GM12875 (cell line): ENCODE results near the gene ARFGAP3.

Experiments
- H3K4me3 ChIP-seq: one replicate; pipeline ENCODE4 v1.5.1; 2011; ENCODE audit warnings: low read depth, low read length, control low read depth
- TF ChIP-seq, protein P1 (sequence below): IDR thresholded peaks from 2 replicates; pipeline ENCODE4 v1.5.1; 2011; ENCODE audit warnings: low read depth, mild to moderate bottlenecking, control low read depth, inconsistent platforms, low read length, moderate library complexity, borderline replicate concordance; ENCODE audit not compliant: insufficient read depth

Gene ARFGAP3

DNA sequence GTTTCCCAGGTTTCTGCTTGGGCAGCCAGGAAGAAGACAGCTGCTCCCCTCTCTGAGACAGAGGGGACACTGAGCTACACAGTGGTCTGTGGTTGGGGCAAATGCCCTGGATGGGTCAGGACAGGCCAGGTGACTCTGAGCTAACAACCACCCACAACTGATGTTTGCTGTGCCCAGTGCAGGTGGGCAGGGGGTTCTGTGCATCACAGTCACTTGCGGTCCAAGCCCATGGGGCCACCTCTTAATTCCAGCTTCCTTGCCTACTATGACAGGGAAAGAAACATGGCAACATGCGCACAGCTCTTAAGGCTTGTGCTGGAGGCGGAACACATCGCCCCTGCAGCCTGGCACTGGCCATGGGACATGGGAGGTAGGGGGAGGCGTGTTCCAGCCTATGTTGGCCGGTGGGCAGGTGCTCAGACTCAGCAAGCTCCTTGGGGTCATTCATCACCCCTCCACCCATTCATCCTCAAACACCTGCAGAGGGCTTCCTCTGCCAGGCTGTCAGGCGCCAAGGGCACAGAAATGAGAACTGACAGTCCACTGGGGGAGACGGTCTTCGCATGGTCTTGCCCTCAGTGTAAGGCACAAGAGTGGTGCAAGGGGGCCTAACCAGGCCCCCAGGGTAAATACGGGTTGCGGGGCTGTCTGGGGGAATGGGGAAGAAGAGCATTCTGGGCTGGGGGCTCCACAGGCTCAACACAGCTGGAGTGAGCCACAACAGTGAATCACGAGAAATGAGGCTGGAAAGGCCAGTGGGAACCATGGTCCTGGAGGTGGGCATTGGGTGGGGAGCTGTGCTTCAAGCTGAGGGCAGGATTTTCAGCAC is 55.6 kb downstream of the ARFGAP3 start:
- no peak overlapping the region for H3K4me3 ChIP-seq
- TF ChIP-seq, protein P1, sequence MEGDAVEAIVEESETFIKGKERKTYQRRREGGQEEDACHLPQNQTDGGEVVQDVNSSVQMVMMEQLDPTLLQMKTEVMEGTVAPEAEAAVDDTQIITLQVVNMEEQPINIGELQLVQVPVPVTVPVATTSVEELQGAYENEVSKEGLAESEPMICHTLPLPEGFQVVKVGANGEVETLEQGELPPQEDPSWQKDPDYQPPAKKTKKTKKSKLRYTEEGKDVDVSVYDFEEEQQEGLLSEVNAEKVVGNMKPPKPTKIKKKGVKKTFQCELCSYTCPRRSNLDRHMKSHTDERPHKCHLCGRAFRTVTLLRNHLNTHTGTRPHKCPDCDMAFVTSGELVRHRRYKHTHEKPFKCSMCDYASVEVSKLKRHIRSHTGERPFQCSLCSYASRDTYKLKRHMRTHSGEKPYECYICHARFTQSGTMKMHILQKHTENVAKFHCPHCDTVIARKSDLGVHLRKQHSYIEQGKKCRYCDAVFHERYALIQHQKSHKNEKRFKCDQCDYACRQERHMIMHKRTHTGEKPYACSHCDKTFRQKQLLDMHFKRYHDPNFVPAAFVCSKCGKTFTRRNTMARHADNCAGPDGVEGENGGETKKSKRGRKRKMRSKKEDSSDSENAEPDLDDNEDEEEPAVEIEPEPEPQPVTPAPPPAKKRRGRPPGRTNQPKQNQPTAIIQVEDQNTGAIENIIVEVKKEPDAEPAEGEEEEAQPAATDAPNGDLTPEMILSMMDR, result no peak

DNA sequence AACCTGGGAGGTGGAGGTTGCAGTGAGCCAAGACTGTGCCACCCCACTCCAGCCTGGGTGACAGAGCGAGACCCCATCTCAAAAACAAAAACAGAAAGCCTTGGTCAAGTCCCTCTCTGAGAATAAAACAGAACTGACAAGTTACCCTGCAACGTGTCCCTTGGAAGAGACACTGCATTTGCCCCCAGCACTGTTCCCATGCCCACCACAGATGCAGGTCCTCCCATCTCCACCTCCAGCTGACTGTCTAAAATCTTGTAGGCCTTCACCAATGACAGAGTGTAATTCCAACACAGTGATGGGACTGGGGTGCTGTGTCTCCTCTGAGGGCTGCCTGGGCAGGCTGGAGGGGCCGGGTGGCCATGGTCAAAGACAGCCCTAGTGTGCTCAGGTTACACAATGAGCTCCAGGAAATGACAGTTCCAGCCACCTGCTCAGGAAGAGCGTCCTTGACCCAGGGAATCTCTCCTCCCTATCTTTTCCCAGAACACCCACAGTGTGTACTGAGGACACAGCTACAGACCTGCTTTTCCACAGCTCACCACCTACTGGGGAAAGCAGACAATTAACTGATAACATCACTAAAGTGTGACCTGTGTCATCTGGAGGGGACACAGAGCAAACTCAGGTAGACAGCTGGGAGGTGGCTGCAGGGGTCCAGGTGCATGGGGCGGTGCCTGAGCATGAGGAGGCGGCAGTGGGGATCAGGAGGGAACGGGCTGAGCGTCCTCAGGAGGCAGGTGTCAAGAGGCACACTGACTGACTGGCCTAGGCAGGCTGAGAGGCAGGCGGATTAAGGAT is 56.4 kb downstream of the ARFGAP3 start:
- H3K4me3 ChIP-seq, result no peak overlapping the region
- TF ChIP-seq, protein P1, result no peak

DNA sequence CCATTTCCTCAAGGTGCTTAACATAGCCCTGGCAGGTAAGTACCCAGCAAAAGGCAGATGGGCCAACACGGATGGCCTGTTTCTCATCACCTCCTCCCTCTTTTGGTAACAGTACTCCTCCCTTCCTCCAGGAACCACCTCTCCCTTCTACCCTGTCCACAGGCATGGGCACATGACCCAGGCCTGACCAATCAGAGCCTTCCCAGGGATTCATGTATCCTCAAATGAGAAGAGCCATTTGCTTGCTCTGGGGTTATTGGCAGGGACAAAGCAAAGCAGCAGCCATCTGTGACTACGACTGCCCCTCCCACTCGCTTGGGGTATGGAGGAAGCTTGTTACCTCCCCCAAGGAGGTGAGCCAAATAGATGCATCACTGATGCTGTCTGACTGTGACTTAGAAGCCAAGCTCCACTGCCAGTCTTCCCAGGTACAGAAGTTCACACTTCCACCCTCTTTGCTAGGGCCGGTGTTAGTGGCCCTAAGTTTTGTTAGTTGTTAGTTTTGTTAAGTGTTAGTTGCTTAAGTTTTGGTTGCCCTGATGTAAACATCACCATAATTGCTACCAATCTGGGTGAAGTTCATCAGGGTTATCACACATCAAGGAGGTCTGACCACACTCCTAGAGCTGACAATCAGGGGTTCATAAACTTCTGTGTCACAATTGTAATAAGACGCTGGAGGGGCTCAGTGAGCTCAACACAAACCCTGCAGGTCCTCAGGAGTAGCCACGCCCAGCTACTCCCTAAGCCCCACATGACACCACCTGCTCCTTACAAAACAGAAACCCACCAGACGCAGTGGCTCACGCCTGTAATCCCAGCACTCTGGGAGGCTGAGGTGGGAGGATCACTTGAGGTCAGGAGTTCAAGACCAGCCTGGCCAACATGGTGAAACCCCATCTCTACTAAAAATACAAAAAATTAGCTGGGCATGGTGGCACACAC is 57.3 kb downstream of the ARFGAP3 start:
- H3K4me3 ChIP-seq, result no peak overlapping the region
- TF ChIP-seq, protein P1, result no peak

DNA sequence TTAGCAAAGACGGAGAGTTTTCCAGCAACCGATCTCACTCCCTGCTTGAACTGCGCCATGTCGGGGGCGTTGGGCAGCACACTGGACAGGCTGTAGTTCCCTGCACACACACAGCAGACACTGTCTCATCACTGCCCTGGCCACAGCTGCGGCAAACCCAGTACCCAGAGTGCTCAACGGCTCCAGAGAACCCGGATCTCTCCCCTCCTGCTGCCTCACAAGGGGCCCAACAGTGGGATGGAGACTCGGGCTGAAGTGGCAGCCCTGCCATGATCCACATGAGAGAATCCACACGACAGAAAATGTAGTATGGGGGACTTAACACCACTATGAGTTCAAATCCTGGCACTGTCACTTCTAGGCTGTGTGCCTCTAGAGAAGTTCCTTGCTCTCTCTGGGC is 58.0 kb downstream of the ARFGAP3 start:
- no peak overlapping the region for H3K4me3 ChIP-seq
- TF ChIP-seq, protein P1, result no peak

DNA sequence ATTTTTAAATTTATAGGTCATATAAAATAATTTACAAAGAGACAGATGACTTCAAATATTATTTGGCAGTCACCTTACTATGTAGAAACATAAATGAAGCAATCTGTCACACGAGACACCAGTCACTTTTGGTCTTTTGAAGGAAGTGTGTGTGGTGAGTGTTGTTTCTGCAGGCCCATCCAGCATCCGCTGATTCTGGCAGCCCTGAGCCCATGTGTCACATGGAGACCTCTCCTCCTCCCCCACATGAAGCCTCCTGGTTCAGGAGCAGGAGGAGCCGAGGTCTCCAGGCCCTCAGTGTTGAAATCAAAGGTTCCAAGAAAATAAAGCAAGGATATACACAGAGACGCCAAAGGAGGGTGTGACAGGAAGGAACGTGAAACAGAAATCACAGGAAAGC is 60.1 kb downstream of the ARFGAP3 start:
- no peak overlapping the region for H3K4me3 ChIP-seq
- TF ChIP-seq, protein P1, result no peak

DNA sequence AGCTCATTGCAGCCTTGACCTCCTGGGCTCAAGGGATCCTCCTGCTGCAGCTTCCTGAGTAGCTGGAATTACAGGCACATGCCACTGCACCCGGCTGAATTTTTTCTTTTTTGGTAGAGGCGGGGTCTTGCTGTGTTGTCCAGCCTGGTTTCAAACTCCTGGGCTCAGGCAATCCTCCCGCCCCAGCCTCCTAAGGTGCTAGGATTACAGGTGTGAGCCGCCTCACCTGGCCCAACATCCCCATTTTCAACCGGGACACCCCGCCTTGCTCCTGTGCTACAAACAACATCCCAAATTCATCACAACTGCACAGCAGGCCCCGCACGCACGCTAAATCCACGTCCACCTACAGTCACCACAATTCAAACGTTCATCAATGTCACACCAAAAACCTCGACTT is 61.0 kb downstream of the ARFGAP3 start:
- TF ChIP-seq, protein P1, result no peak
- no peak overlapping the region for H3K4me3 ChIP-seq
